ENCODE measurements around the gene ENPP7.

GRCh38 chr17:79777120-79777893 is 46.6 kb downstream of the ENPP7 start:
- TF ChIP-seq RAD21 (IDR thresholded peaks at IDR 0.05; ENCODE audit: low read depth), result no peak
- TF ChIP-seq FOSL1 (IDR thresholded peaks at IDR 0.05; ENCODE audit: low read depth), result no peak
- no peak for TF ChIP-seq SIN3A (IDR thresholded peaks at IDR 0.05; ENCODE audit: low read depth)
- TF ChIP-seq CTCF (IDR thresholded peaks at IDR 0.05 in 2 of 3, conservative IDR thresholded peaks at IDR 0.05 in 1 of 3; ENCODE audit: borderline replicate concordance in 1 of 3, insufficient read depth in 1 of 3, low read depth in 2 of 3, low read length in 2 of 3), result peak in 2 of 3 experiments; percentile 42 to 43; a peak in 3 of 6 replicates
- no peak; the same call in 1 of the 2 replicates for TF ChIP-seq MAX (IDR thresholded peaks at IDR 0.05)
- TF ChIP-seq POLR2AphosphoS5 (IDR thresholded peaks at IDR 0.05; ENCODE audit: low read depth, low read length), result 0 out of 2 replicates have a peak, but pooled peaks have one; percentile 7
